ENCODE data around the gene ALX4.

- TF ChIP-seq, protein P1, sequence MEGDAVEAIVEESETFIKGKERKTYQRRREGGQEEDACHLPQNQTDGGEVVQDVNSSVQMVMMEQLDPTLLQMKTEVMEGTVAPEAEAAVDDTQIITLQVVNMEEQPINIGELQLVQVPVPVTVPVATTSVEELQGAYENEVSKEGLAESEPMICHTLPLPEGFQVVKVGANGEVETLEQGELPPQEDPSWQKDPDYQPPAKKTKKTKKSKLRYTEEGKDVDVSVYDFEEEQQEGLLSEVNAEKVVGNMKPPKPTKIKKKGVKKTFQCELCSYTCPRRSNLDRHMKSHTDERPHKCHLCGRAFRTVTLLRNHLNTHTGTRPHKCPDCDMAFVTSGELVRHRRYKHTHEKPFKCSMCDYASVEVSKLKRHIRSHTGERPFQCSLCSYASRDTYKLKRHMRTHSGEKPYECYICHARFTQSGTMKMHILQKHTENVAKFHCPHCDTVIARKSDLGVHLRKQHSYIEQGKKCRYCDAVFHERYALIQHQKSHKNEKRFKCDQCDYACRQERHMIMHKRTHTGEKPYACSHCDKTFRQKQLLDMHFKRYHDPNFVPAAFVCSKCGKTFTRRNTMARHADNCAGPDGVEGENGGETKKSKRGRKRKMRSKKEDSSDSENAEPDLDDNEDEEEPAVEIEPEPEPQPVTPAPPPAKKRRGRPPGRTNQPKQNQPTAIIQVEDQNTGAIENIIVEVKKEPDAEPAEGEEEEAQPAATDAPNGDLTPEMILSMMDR (IDR thresholded peaks at IDR 0.05; ENCODE audit: low read length), result no peak
- no peak for TF ChIP-seq EZH2 (optimal IDR thresholded peaks at IDR 0.05; ENCODE audit: low read depth, low read length)
These were observed 21.8 kb downstream of the ALX4 start for GRCh38 chr11:44288133-44288526.

Measured in MM.1S (cell line).